GM12878 (cell line): ENCODE results near the gene ANKRD13D. TPM values are rescaled to one million over a fixed set of nuclear protein-coding genes. Genes with fewer than 3 reads are reported as not detected.
A peak's percentile ranks its signal among the peaks of the same experiment; 100 is the strongest.

Source experiments
- ATAC-seq: fragments of 200-7000 bp; cut with Tn5 transposase; 3 replicates; pipeline ENCODE4 v1.9.1; 2020; ENCODE audit warnings: mild to moderate bottlenecking, moderate library complexity
- BruUV-seq: library from RNA; stranded (reverse); fragments of 400-500 nt; replicated peaks from 2 replicates; lab custom pipeline; 2021; lab: Mats Ljungman, UMichigan
- CTCF ChIA-PET: fragments of 300-600 bp; sonication (Branson Sonifier 250); formaldehyde crosslinking; extraction: SDS; loops from one replicate; lab custom pipeline; 2021; ENCODE audit warnings: inconsistent platforms; lab: Yijun Ruan, JAX
- POLR2A ChIA-PET: fragments of 350-600 bp; formaldehyde crosslinking; extraction: SDS; loops from one replicate; lab custom pipeline; 2021; ENCODE audit warnings: inconsistent platforms; lab: Charles Lee
- RAD21 ChIA-PET: fragments of 300-600 bp; sonication (Branson Sonifier 250); formaldehyde crosslinking; loops from one replicate; lab custom pipeline; 2023; ENCODE audit warnings: antibody characterized with exemption; ENCODE audit not compliant: unreplicated experiment; lab: Charles Lee
- SMC1A ChIA-PET: fragments of 300-600 bp; sonication (Branson Sonifier 250); formaldehyde crosslinking; loops from one replicate; lab custom pipeline; 2023; ENCODE audit not compliant: unreplicated experiment, uncharacterized antibody; lab: Charles Lee
- DNase-seq: peaks from one replicate; pipeline ENCODE4 v3.0.0-alpha.2; 2011; ENCODE audit warnings: low read depth, low spot score
- FAIRE-seq: peaks from 3 replicates; lab custom pipeline; 2011; peaks lifted over from hg19 to GRCh38; lab: Jason Lieb, UNC
- H2AFZ ChIP-seq: 2 replicates; pipeline ENCODE4 v1.6.0; 2011; ENCODE audit warnings: low read depth, low read length, control low read depth; ENCODE audit not compliant: control insufficient read depth
- H3K27ac ChIP-seq: 2 replicates; pipeline ENCODE4 v1.5.1; 2011; ENCODE audit warnings: control low read depth; ENCODE audit not compliant: control insufficient read depth, insufficient read depth
- H3K27me3 ChIP-seq, 2 experiments: replicated peaks in 1 of 2; 2 replicates each; pipeline versions ENCODE4 v1.6.0 to v1.6.1; 2011; ENCODE audit warnings: low read length in 1 of 2; ENCODE audit not compliant: control insufficient read depth in 2 of 2, insufficient read depth in 2 of 2
- H3K36me3 ChIP-seq, 2 experiments: 2 replicates each; pipeline ENCODE4 v1.5.1; 2011; ENCODE audit warnings: low read length in 1 of 2; ENCODE audit not compliant: control insufficient read depth in 2 of 2, insufficient read depth in 2 of 2
- H3K4me1 ChIP-seq: 2 replicates; pipeline ENCODE4 v1.6.1; 2011; ENCODE audit warnings: mild to moderate bottlenecking, low read length, moderate library complexity, mixed read lengths; ENCODE audit not compliant: control insufficient read depth, insufficient read depth
- H3K4me2 ChIP-seq: 2 replicates; pipeline ENCODE4 v1.6.0; 2011; ENCODE audit warnings: control low read depth; ENCODE audit not compliant: control insufficient read depth, insufficient read depth
- H3K4me3 ChIP-seq: fragments of 200-600 bp; sonication (generic); 2 replicates; pipeline ENCODE4 v1.5.1; 2016
- H3K79me2 ChIP-seq: 2 replicates; pipeline ENCODE4 v1.6.0; 2011; ENCODE audit warnings: low read length; ENCODE audit not compliant: control insufficient read depth, insufficient read depth
- H3K9ac ChIP-seq: 2 replicates; pipeline ENCODE4 v1.8.0; 2011; ENCODE audit warnings: low read length, control low read depth, mixed read lengths; ENCODE audit not compliant: control insufficient read depth, insufficient read depth
- H3K9me3 ChIP-seq: replicated peaks from 3 replicates; pipeline ENCODE4 v1.5.1; 2011; ENCODE audit warnings: mild to moderate bottlenecking, low read length; ENCODE audit not compliant: control insufficient read depth, insufficient read depth
- H4K20me1 ChIP-seq: 2 replicates; pipeline ENCODE4 v1.6.0; 2011; ENCODE audit not compliant: control insufficient read depth, insufficient read depth
- ATF7 ChIP-seq: fragments of 450-650 bp; IDR thresholded peaks from 2 replicates; pipeline ENCODE4 v1.6.1; 2016; ENCODE audit warnings: low read depth, mild to moderate bottlenecking
- EGR1 ChIP-seq, 2 experiments: IDR thresholded peaks; 1 replicate in 1 of 2; 2 replicates in 1 of 2; pipeline ENCODE4 v1.6.1; 2011 to 2012; ENCODE audit warnings: low read depth in 2 of 2, low read length in 2 of 2, borderline replicate concordance in 1 of 2, mild to moderate bottlenecking in 1 of 2, moderate library complexity in 1 of 2
- ESRRA ChIP-seq: IDR thresholded peaks from 2 replicates; pipeline ENCODE4 v1.6.1; 2012; ENCODE audit warnings: mild to moderate bottlenecking, low read length, improper control_type of control experiment
- ETV6 ChIP-seq, 2 experiments: fragments of 450-650 bp in 1 of 2; IDR thresholded peaks in 1 of 2; conservative IDR thresholded peaks in 1 of 2; 2 replicates each; pipeline ENCODE4 v1.6.1; 2014; ENCODE audit warnings: antibody characterized with exemption in 1 of 2, borderline replicate concordance in 1 of 2, low read depth in 1 of 2, mild to moderate bottlenecking in 1 of 2, moderate library complexity in 1 of 2
- HDAC6 ChIP-seq: fragments of 200-600 bp; sonication (generic); IDR thresholded peaks from one replicate; pipeline ENCODE4 v1.8.0; 2017; ENCODE audit warnings: antibody characterized with exemption; ENCODE audit not compliant: unreplicated experiment
- IKZF1 ChIP-seq: fragments of 450-650 bp; conservative IDR thresholded peaks from 2 replicates; pipeline ENCODE4 v1.6.1; 2017; ENCODE audit warnings: antibody characterized with exemption, mild to moderate bottlenecking
- IKZF2 ChIP-seq, 2 experiments: fragments of 450-650 bp; IDR thresholded peaks; 2 replicates each; pipeline ENCODE4 v1.6.1; 2017; ENCODE audit warnings: mild to moderate bottlenecking in 2 of 2, moderate library complexity in 2 of 2
- IRF4 ChIP-seq: IDR thresholded peaks from 2 replicates; pipeline ENCODE4 v1.6.1; 2011; ENCODE audit warnings: low read depth, low read length
- KDM1A ChIP-seq: fragments of 200-600 bp; sonication (generic); IDR thresholded peaks from 2 replicates; pipeline ENCODE4 v1.6.1; 2016; ENCODE audit warnings: borderline replicate concordance
- NR2C2 ChIP-seq: IDR thresholded peaks from 2 replicates; pipeline ENCODE4 v1.6.1; 2011; ENCODE audit warnings: borderline replicate concordance, low read depth; ENCODE audit not compliant: control insufficient read depth, insufficient read length
- NRF1 ChIP-seq: conservative IDR thresholded peaks from 2 replicates; pipeline ENCODE4 v1.6.1; 2011; ENCODE audit warnings: mild to moderate bottlenecking, low read depth, low read length, improper control_type of control experiment
- POLR2A ChIP-seq: IDR thresholded peaks from 2 replicates; pipeline ENCODE4 v1.6.1; 2011; ENCODE audit warnings: low read depth, mild to moderate bottlenecking, low read length
- POU2F2 ChIP-seq: IDR thresholded peaks from 3 replicates; pipeline ENCODE4 v1.6.1; 2011; ENCODE audit warnings: low read depth, mild to moderate bottlenecking, low read length, borderline replicate concordance
- RAD21 ChIP-seq: IDR thresholded peaks from 2 replicates; pipeline ENCODE4 v1.6.1; 2011; ENCODE audit warnings: mild to moderate bottlenecking, low read depth, low read length, moderate library complexity; ENCODE audit not compliant: insufficient read depth
- RELB ChIP-seq: fragments of 450-650 bp; IDR thresholded peaks from 2 replicates; pipeline ENCODE4 v1.6.1; 2017; ENCODE audit warnings: low read depth, mild to moderate bottlenecking, moderate library complexity
- SPI1 ChIP-seq: IDR thresholded peaks from 2 replicates; pipeline ENCODE4 v1.6.1; 2011; ENCODE audit warnings: low read depth, mild to moderate bottlenecking, low read length, moderate library complexity, borderline replicate concordance; ENCODE audit not compliant: insufficient read depth
- SREBF2 ChIP-seq: IDR thresholded peaks from 2 replicates; pipeline ENCODE4 v1.6.1; 2012; ENCODE audit warnings: mild to moderate bottlenecking, low read length
- STAT3 ChIP-seq: IDR thresholded peaks from 2 replicates; pipeline ENCODE4 v1.6.1; 2011; ENCODE audit warnings: low read depth, low read length, improper control_type of control experiment
- SUPT20H ChIP-seq: IDR thresholded peaks from 2 replicates; pipeline ENCODE4 v1.6.1; 2011; ENCODE audit warnings: low read depth, mild to moderate bottlenecking, low read length, moderate library complexity, borderline replicate concordance; ENCODE audit not compliant: control insufficient read depth
- TARDBP ChIP-seq: IDR thresholded peaks from 2 replicates; pipeline ENCODE4 v1.6.1; 2016; ENCODE audit warnings: borderline replicate concordance
- TBL1XR1 ChIP-seq: IDR thresholded peaks from 2 replicates; pipeline ENCODE4 v1.6.1; 2012; ENCODE audit warnings: low read depth, low read length, improper control_type of control experiment
- YY1 ChIP-seq: IDR thresholded peaks from 2 replicates; pipeline ENCODE4 v1.6.1; 2011; ENCODE audit warnings: low read depth, mild to moderate bottlenecking, low read length
- ZNF207 ChIP-seq: fragments of 450-650 bp; IDR thresholded peaks from 2 replicates; pipeline ENCODE4 v1.6.1; 2014; ENCODE audit warnings: antibody characterized with exemption, mild to moderate bottlenecking, borderline replicate concordance
- WGBS: methylation state at CpG from one replicate; pipeline ENCODE4 v1.1.6; 2016; ENCODE audit warnings: low lambda C conversion rate; ENCODE audit not compliant: insufficient replicate concordance, insufficient coverage; ENCODE audit errors: missing lambda C conversion rate; 5-methylcytosine and 5-hydroxymethylcytosine counted together
- in situ Hi-C: fragments of 300-500 bp; cut with MboI; formaldehyde crosslinking; loops from 9 replicates; pipeline ENCODE4 v1.14.3; 2018; ENCODE audit warnings: mixed read lengths
- intact Hi-C: fragments of 100-400 bp; cut with micrococcal nuclease; formaldehyde crosslinking; loops from one replicate; pipeline ENCODE4 v1.14.2; 2022; ENCODE audit not compliant: unreplicated experiment
- polyA plus RNA-seq, 11 experiments: library from polyadenylated mRNA; depleted of rRNA in 4 of 11; unstranded in 6 of 11; stranded (reverse) in 5 of 11; fragments of >200 nt; fragmentation: Nextera tagmentation in 4 of 11; fragmentation: Illumina TruSeq in 1 of 11; extraction: Ambion mirVana in 4 of 11; extraction: Trizol in 1 of 11; gene quantifications; 1 replicate in 1 of 11; 2 replicates in 10 of 11; pipeline versions ENCODE4 v1.2.1 to v1.2.3, GENCODE V29; 2011 to 2016; ENCODE audit warnings: inconsistent platforms in 2 of 11, missing spikeins in 2 of 11, low read depth in 1 of 11
- total RNA-seq, 4 experiments: library from RNA; depleted of rRNA in 3 of 4; stranded (reverse); fragments of >200 nt in 3 of 4; fragmentation: Illumina TruSeq in 1 of 4; extraction: Trizol in 1 of 4; gene quantifications; 2 replicates each; pipeline versions ENCODE4 v1.2.1 to v1.2.3, GENCODE V29; 2013 to 2021

ANKRD13D gene
- total and polyA plus RNA-seq, 10 of the 15 experiments (the other 5 are each of a cell fraction or from before 2014, with no cell fraction given), result 2.0 to 56.2 (median 21.4) TPM

GRCh38 chr11:67270256-67271204, 18.6 kb upstream of the ANKRD13D start:
- H3K4me3 ChIP-seq, result peak overlapping the region; percentile 81
- DNase-seq (no peak), ATAC-seq (no peak), FAIRE-seq (no peak)
- H3K9ac ChIP-seq, result peak overlapping the region; percentile 77
- peaks cover 11 to 13% of the 10 kb centered on the region in 2 experiments; a peak in 3 of 4 replicates for H3K36me3 ChIP-seq
- intact Hi-C loops, result no loop called here
- ChIA-PET CTCF (interaction anchor here (0.6 to 4.9 kb wide), 9 partner anchors 8 to 112 kb away, joined by 3 to 31 read pairs (median 9); no protein-coding TSS in a partner anchor), POLR2A (interaction anchor here (0.6 to 4.8 kb wide), 10 partner anchors 6 to 217 kb away, joined by 3 to 46 read pairs (median 6); partner anchors contain the start of genes ANKRD13D and POLD4), RAD21 (interaction anchor here (1.1 to 6.6 kb wide), 11 partner anchors 7 to 111 kb away, joined by 3 to 33 read pairs (median 7); partner anchors contain the start of genes ANKRD13D and POLD4), SMC1A (interaction anchor here (0.6 to 6.1 kb wide), 9 partner anchors 9 to 213 kb away, joined by 3 to 35 read pairs (median 4); partner anchors contain the start of genes AIP and ANKRD13D)
- no TSS peak for BruUV-seq
- H3K79me2 ChIP-seq, result peaks cover 94% of the 10 kb centered on the region
- 3% methylated on average over 24 of the region's 28 CpGs for WGBS
- no peak overlapping the region for H2AFZ ChIP-seq
- peaks cover 65% of the 10 kb centered on the region for H3K4me1 ChIP-seq
- in situ Hi-C loops, result no loop called here
- no peaks in the 10 kb centered on the region for H3K9me3 ChIP-seq
- H4K20me1 ChIP-seq, result no peaks in the 10 kb centered on the region
- no peaks in the 10 kb centered on the region for H3K27me3 ChIP-seq
- peak overlapping the region; percentile 100 for H3K4me2 ChIP-seq
- peak overlapping the region; percentile 98 for H3K27ac ChIP-seq
- TF ChIP-seq ESRRA (no peak), STAT3 (no peak), KDM1A (no peak), ATF7 (0 out of 2 replicates have a peak, but pooled peaks have one; percentile 31), YY1 (no peak), POLR2A (peak; percentile 44; the same call in 1 of the 2 replicates), TBL1XR1 (no peak), SREBF2 (no peak), POU2F2 (no peak), NRF1 (no peak), ZNF207 (no peak), EGR1 (IDR thresholded peaks at IDR 0.05; ENCODE audit: borderline replicate concordance in 1 of 2, low read depth in 2 of 2, low read length in 2 of 2) (no peak), SUPT20H (no peak), ETV6 (conservative IDR thresholded peaks at IDR 0.05 in 1 of 2, IDR thresholded peaks at IDR 0.05 in 1 of 2; ENCODE audit: borderline replicate concordance in 1 of 2, low read depth in 1 of 2) (no peak), SPI1 (no peak), NR2C2 (no peak), IKZF1 (peak; percentile 44), IRF4 (0 out of 2 replicates have a peak, but pooled peaks have one; percentile 11), RELB (peak; percentile 31; the same call in 1 of the 2 replicates), HDAC6 (no peak), TARDBP (no peak), IKZF2 (IDR thresholded peaks at IDR 0.05) (0 out of 4 replicates have a peak, but pooled peaks of 1 of the 2 experiments have one; percentile 10), RAD21 (no peak)
